ENCODE measurements around the gene TM4SF18.

GRCh38 chr3:149278911-149279310, 54.5 kb downstream of the TM4SF18 start:
- no peak for TF ChIP-seq GATA2 (IDR thresholded peaks at IDR 0.05; ENCODE audit: low read depth, low read length)
- TF ChIP-seq GATA3 (IDR thresholded peaks at IDR 0.05; ENCODE audit: low read depth, low read length) = no peak
